ENCODE results near the gene PTPRS. TPM values are rescaled to one million over a fixed set of nuclear protein-coding genes. Genes with fewer than 3 reads are reported as not detected.

The PTPRS gene
- total RNA-seq: 63.2 and 66.1 TPM in 2 replicates

DNA sequence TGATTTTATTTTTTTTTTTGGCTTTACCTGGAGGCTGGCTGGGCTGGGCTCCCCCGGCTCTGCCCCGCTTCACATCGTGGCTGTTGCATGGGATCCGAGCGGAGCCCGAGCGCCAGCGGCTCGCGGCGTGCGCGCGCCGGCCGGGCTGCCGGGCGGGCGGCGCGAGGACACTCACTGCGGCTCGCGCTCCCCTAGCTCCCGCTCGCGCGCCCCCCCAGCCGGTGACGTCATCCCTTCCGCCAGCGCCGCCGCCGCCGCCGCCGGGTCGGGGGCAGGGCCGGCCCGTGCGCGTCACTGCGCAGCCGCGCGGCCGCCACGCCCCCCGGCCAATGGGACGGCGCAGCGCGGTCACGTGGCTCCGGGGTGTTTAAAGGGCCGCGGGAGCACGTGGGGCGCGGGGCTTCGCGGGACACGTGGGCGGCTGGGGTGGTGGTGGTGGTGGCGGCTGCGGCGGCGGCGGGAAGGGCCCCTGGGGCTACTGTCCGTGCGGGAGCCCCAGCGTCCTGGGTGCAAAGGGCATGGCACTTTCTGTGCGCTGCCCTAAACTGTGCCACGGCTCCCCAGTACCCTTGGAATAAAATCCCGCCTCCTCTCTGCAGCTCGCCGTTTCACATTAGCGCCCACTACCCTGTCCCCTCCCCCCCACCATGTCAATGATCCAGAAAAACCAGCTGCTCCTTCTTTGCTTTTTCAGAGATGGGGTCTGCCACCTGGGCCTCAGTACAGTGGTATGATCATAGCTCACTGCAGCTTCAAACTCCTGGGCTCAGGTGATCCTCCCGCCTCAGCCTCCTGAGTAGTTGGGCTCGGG is at the start of gene PTPRS:
Gene PTPRS (minus strand): TSS at position 176 of the 811 bp plus-strand sequence. CDS start 54,672 bp downstream, outside the sequence.

Other genes starting within 250 kb of the PTPRS start
- gene ZNRF4, start 114.6 kb upstream of the PTPRS start, total RNA-seq: not detected in 2 replicates
- under 0.01 TPM in 1 of 2 replicates, not detected in the other for gene TINCR, start 227.1 kb upstream of the PTPRS start, total RNA-seq